GM12801 (cell line): ENCODE measurements around the gene ATP10D.

ENCODE experiments used
- TF ChIP-seq, protein P1 (sequence below): IDR thresholded peaks from one replicate; pipeline ENCODE4 v1.5.1; 2011; ENCODE audit warnings: control low read depth; ENCODE audit not compliant: insufficient read length; ENCODE audit errors: extremely low read depth

ATP10D gene

DNA sequence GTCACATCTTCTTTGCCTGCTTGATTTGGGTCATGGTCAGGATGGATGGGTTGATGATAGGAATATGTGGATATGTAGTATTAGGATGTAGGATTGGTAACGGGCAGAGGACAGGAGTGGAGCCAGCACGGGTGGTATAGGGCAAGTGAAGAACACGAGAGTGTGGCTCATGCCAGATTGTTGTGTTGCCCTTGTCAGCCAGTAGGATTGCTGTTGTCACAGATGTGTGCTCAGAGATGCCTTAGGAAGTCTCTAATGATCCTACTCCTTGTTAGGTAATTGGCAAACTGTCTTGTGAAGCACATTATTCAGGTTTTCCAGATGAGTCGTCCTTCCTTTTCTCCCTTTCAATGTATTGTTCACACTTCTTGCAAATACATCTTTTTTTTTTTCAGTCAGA is 5.5 kb downstream of the ATP10D start:
- TF ChIP-seq, protein P1, sequence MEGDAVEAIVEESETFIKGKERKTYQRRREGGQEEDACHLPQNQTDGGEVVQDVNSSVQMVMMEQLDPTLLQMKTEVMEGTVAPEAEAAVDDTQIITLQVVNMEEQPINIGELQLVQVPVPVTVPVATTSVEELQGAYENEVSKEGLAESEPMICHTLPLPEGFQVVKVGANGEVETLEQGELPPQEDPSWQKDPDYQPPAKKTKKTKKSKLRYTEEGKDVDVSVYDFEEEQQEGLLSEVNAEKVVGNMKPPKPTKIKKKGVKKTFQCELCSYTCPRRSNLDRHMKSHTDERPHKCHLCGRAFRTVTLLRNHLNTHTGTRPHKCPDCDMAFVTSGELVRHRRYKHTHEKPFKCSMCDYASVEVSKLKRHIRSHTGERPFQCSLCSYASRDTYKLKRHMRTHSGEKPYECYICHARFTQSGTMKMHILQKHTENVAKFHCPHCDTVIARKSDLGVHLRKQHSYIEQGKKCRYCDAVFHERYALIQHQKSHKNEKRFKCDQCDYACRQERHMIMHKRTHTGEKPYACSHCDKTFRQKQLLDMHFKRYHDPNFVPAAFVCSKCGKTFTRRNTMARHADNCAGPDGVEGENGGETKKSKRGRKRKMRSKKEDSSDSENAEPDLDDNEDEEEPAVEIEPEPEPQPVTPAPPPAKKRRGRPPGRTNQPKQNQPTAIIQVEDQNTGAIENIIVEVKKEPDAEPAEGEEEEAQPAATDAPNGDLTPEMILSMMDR: no peak

DNA sequence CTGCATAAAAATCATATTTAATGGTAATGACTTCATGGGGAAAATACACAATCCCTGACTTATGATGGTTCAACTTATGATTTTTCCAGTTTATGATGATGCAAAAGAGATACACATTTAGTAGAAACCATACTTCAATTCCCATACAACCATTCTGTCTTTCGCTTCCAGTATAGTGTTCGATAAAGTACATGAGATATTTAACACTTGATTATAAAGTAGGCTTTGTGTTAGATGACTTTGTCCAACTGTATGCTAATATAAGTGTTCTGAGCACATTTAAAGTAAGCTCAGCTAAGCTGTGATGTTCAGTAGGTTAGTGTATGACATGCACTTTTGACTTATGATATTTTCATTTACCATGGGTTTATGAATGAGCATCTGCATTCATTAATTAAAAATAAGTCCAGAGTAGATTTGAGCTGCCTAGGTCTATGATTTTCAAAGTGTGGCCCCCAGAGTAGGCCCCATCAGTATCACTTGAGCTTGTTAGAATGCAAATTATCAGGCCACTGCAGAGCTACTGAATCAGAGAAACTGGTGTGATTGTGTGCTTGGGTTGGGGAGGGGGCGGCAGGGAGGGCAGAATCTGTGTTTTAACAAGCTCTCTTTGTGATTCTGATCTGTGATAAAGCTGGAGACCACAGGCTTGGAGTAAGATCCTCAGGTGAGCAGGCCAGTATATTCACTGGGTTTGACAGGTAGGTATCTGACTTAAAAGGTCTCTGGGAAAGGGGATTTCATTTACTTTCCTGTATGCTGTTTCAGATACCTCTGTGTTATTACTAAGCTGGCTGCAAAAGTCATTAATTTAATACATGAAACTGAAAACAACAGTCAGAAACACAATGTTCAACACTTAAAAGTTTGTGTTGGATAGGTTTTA is 8.4 kb downstream of the ATP10D start:
- TF ChIP-seq, protein P1: no peak

DNA sequence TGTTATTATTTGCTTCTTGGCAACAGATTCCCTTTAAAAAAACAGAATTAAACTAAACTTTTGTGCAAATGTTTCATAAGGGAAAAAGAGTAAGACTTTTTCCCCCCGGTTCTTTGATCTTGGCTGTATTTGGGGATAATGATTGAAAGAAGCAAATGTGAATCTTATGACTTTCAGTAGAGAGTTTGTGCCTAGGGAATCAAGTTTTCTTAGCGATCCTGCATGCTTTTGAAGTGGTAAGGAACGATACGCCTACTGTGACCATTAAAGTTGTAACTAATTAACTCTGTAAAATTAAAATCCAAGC is 9.0 kb downstream of the ATP10D start:
- TF ChIP-seq, protein P1: no peak

DNA sequence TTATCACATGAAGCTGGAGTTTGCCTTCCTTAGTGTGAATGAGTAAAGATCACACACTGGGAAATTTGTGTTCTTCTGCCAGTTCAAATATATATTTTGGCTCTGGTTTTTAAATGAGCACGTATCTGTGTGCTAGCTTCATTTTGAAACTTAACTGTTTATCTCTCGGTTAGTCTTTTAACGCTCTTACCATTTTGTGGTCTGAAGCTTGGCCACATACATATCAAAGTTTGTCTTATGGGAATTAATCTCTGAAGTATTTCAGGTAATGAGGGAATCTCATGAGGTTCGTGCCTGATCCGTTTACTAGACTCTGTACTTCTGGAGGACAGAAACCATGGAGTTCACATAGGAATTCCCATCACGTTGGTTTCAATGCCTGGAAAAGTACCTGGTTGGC is 13.8 kb downstream of the ATP10D start:
- TF ChIP-seq, protein P1: no peak

DNA sequence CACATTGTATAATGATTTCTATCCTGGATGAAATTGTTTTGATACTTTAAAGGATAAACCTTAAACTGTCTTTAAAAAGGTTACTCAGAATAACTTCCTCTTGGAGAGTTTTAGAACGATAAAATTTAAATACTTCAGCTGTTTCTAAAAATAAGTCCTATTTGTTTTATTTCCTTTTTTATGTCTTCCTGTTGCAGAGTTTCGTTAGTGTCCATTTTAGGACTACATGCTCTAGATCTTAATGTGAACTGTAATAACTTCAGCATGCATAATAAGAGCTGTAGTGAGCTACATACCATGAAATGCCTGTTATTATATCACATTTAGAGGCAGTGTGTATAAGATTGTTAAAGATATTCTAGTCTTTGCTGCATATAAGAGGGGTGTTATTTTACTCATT is 14.6 kb downstream of the ATP10D start:
- TF ChIP-seq, protein P1: no peak

DNA sequence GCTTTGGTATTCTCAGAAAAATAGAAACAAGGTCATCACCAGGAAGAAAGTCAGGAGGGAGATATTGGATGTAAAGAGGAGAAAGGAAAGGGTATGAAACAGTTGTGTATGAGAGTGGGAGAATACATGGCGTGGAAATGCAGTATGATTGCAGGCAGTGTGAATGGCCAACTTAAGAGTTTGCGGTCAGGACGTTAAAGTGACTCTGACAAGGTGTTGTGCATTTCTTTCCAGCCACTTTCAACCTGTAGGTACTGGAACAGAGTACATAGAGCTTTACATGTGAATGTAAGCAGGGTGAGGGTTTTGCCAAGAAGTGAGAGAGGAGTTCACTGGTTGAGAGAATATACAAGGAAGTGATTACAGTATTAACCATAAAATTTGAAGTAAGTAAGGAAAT is 15.7 kb downstream of the ATP10D start:
- TF ChIP-seq, protein P1: no peak

- TF ChIP-seq, protein P1: no peak
Measured at GRCh38 chr4:47505147-47505546, 20.1 kb downstream of the ATP10D start.

DNA sequence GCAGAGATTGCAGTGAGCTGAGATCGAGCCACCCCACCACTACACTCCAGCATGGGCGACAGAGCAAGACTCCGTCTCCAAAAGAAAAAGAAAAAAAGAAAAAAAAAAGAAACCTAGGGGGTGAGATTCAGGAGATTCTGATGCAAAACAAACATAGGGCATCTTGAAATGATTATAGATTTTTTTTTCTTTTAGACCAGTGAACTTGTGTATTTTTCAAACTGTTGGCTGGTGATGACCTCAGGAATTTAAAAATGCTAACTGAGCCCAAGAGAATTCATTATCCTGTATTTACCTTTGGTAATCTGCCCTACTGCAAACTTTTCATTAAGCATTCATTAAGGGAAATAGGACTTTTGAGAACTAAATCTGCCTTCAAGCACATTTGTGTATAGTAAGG is 20.6 kb downstream of the ATP10D start:
- TF ChIP-seq, protein P1: no peak
